HG03460 (cell line): ENCODE data around the gene AJM1.
A peak's percentile ranks its signal among the peaks of the same experiment; 100 is the strongest.
"Not testable (repeated sequence)": the region's sequence is repeated elsewhere in the genome, so short reads cannot be mapped to it uniquely, and the experiment has no call there.

ENCODE experiments used
- ATAC-seq: cut with Tn5 transposase; IDR thresholded peaks from one replicate; pipeline ENCODE4 v1.9.1; 2021; ENCODE audit not compliant: unreplicated experiment

Gene AJM1

DNA sequence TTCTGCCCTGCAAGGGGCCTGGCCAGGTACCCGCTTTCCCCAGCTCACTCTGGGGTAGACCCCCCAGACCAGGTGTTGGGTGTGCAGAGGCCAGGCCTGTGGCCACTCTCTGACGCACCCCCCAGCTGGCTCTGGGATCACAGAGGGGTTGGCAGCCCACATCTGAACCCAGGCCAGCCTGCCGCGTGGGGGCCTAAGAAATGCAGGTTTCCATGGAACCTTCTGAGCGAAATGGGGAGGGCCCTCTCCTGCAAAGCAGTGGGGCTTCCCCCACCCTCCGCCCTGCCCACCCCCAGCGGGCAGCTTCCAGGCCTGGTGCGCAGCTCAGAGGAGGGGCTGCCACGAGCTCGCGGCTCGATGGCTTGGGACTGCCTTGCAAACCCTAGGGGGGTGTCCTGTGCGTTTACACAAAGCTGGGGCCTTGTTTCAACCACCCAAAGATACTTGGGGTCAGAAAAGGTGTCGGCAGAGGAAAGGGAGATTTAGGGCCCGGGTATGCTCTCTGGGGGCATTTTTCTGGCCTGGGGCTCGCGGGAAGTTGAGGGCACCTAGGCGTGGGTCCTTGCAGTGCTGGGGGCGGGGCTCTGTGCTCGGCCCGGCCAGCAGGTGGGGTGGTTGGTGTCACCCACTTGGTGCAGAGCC lies 1.0 kb downstream of the AJM1 start:
- ATAC-seq = not testable (repeated sequence)

DNA sequence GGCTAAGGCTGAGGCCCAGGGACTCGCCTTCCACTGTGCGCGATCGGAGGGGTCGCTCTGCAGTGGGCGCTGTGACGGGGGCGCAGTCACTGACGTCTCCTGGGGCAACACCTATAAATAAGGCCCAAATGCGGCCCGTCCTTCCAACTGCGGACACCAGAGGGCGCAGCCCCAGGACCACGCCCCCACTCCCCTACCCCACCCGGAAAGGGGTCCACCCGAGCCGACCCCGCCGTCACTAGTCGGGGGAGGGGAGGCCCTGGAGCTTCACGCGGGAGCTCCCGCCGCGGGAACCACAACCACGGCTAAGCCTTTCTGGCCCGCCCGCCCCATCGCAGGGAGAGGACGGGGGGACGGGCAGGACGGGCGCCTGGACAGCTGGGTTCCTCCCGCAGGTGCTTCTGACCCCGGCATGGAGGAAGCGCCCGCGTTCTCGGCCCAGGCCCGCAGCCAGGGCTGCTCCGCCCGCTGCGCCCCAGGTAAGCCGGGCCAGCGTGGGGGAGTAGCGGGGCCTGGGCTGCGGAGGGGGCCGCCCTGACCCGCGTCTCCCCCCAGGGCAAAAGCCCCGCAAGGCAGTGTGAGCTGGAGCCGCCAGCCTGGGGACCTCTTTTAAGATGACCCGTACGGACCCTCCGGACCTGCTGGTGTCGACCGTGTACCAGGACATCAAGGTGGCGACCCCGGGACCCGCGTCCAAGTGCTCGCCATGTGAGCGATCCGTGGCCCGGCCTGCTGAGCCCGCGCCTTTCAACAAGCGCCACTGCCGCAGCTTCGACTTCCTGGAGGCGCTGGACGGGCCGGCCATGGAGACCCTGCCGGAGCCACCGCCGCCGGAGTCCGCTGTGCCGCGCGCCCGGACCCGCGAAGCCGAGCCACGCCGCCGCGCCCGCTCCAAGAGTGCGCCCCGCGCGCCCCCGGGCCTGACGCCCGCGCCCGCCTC lies 1.8 kb downstream of the AJM1 start:
- not testable (repeated sequence) for ATAC-seq

DNA sequence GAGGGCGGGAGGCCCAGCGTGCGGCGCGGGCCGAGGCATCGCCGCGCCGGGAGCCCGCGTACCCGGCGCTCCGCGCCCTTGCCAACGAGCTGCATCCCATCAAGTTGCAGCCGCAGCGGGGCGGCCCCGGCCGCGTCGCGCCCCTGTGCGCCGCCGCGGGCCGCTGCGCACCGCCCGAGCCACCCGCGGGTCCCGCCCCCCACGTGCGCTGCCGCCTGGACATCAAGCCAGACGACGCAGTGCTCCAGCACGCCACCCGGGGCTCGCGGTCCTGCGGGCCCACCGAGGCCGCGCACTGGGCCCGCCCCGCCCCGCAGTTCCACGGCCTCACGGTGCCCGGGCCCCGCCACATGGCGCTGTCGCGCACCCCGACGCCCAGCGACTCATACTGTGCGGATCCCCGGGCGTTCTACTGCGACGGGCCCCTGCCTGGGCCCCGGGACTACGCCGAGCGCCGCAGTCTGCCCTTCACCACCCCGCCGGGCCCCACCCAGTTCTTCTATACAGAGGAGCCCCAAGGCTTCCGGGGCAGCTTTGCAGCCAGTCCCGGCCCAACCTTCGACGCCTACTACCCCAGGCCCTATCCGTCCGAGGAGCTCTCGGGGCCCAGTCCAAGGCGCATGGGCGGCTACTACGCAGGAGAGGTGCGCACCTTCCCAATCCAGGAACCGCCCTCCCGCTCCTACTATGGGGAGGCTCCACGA lies 2.6 kb downstream of the AJM1 start:
- ATAC-seq = no peak

GRCh38 chr9:136845465-136846260 lies 3.4 kb downstream of the AJM1 start:
- no peak for ATAC-seq

DNA sequence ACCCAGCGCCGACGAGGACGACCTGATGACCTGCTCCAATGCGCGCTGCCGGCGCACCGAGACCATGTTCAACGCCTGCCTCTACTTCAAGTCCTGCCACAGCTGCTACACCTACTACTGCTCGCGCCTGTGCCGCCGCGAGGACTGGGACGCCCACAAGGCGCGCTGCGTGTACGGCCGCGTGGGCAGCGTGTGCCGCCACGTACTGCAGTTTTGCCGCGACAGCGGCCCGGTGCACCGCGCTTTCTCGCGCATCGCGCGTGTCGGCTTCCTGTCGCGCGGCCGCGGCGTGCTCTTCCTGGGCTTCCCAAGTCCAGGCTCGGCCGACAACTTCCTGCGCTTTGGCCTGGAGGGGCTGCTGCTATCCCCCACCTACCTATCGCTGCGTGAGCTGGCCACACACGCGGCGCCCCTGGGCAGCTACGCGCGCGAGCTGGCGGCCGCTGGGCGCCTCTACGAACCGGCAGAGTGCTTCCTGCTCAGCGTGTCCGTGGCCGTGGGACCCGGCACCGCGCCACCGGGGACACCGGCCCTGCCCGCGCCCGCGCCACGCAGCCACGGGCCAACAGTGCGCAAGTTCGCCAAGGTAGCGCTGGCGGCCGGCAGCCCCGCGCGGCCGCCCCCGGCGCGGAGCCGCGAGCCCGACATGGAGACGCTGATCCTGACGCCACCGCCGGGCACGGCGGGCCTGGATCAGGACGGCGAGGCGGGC lies 4.3 kb downstream of the AJM1 start:
- ATAC-seq = no peak

DNA sequence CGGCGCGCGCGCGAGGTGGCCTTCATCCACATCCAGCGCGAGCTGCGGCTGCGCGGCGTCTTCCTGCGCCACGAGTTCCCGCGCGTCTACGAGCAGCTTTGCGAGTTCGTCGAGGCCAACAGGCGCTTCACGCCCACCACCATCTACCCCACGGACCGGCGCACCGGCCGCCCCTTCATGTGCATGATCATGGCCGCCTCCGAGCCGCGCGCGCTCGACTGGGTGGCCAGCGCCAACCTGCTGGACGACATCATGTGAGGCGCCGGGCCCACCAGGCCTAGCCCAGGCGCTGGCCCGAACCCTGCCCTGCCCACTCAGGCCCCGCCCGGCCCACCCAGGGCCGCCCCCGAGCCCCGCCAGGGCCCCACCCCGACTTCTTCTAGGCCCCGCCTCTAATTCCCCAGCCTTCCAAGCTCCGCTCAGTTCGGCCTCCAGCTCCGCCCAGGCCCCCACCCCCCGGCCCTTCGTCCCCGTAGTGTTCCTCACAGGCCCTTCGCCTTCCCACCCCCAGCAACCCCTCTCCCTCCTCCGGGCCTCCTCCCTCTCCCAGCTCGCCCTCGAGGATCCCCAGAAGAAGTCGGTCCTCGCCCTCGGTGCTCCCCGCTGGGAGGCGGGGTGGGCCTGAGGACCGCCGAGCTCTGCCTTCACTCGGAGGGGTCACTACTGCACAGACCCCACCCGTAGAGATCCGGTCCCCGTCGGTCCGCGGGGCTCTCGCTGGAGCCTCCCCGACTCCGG lies 5.0 kb downstream of the AJM1 start:
- ATAC-seq = no peak

- peak; percentile 30 for ATAC-seq
Measured at GRCh38 chr9:136847826-136848392, 5.6 kb downstream of the AJM1 start.

DNA sequence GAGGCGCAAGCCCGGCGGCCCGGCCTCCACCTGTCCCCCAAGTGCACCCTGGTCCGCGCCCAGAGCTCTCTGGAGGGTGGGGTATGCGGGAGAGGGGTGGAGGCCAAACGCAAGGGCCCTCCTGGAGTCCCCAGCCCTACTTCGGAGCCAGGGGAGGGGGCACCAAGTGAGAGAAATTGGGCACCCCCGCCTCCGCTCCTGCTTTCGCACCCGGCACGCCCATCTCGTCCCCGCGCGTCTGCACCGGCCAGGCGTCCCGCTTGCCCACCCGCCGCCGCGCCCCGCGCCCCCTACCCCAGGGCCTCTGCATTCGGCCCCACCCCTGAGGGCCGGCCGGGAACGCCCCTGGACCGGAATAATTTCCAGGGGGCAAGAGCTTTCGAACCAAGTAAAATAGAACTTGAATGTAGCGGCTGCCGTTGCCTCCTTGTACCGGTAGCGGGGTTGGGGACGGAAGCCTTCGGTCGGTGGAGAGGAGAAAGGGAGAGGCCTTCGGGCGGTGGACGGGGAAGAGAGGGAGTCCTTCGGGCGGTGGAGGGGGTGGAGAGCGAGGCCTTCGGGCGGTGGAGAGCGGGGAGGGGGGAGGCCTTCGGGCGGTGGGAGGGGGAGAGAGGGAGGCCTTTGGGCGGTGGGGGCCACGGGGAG lies 6.2 kb downstream of the AJM1 start:
- ATAC-seq = no peak

DNA sequence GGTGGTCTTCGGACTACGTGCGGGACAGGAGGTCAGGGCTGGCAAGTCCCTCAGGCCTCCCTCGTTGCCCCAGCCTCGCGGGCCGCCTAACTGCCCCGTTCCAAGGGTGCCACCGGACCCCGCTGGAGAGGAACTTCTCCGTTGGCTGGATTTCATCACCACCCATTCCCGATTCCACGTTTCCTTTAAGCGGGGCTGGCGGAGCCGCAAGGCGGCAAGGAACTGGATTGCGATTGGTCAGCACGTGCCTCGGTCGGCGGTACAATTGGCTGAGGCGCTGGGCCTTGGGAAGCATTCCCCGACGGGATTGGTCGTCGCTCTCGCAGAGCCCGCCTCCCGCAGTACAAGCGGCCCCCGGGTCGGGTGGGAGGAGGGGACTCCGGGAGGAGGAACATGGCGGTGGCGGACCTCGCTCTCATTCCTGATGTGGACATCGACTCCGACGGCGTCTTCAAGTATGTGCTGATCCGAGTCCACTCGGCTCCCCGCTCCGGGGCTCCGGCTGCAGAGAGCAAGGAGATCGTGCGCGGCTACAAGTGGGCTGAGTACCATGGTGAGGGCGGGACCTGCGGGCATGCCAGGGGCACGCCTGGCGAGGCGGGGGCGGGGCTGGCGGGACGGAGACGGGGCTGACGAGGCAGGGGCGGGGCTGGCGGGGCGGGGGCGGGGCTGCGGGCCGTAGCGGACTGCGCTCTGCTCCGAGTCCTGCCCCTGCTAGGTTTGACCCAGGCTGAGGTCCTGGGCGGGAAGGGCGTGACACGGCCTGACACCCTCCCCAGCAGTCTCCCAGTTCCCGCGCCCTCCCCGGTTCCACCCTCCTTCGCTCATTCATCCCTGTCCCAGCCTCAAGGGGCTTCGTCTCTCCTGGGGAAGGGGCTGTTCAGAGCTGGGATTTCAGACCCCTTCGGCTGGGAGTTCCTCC lies 7.0 kb downstream of the AJM1 start, which contains the start of gene PHPT1:
PHPT1 (plus strand) TSS at position 372 of the 922 bp plus-strand sequence; CDS start at position 394, 22 bp downstream.
- ATAC-seq = peak; percentile 75

GRCh38 chr9:136849960-136850865 lies 7.9 kb downstream of the AJM1 start:
- ATAC-seq = no peak

DNA sequence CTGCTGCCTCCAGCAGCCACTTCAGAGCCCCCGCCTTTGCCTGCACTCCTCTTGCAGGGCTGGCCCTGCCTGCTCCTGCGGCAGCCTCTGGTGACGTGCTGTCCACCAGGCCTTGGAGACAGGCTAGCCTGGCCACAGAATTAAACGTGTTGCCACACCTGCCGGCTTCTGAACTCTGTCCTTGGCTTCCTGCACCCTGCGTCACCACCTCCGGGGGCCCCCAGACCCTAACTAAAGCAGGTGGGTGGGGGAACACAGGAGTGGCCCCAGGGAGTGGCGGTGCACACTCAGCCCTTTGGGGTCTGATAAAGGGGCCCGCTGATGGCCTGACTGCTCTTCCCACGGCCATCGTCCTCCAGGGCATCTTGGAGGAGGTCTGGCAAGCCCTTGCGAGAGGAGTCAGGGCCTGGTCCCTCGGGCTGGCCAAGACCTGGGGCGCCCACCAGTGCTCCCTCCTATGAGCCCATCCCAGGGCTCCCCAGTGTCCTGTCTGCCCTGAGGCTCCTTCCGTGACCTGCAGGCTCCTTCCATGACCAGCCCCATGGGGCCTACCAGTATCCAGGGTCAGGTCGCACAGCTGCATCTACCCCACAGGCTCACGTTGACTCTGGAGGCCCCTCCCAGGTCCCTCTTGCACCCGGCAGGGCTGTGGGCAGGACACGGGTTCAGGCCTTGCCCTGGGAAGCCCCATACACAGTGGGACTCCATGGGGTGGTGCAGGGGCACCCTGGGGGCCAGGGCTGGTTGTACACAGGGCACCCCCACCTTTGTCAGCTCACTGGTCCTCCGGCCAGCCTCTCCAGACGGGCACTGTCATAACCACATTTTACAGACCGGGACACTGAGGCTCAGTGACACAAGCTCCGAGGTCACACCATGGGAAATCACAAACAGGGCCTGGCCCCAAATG lies 8.8 kb downstream of the AJM1 start:
- no peak for ATAC-seq

DNA sequence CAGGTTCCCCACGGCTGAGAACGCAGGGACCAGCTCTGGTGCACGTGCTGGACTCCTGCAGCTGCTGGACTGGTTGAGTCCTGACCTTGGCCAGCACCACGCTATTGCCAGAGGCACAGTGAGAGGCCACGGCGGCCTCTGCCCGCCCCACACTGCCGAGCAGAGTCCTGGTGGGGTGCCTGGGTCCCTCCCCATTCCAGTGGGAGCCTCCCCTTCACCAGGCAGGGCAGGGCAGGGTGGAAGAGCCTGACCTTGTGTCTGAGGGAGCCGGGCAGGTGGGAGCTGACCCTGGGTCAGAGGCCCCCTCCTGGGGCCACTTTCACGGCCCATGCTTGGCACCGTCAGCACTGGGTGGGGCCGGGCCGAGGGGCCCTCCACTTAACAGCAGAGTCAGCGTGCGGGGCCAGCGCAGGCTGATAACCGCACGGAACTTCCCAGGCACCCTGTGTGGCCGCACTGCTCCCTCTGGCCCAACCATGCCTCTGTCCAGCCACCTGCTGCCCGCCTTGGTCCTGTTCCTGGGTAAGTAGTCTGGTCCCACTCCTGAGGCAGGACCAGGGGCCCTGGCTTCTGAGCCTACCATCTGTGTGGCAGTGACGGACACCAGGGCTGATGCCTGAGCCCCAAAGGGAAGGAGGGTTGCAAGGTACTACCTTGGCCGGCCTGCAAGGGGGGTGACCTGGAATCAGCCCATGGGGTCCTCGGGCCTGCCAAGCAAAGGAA lies 9.8 kb downstream of the AJM1 start, which contains the start of gene MAMDC4:
MAMDC4 (plus strand) TSS at position 406 of the 723 bp plus-strand sequence; CDS start at position 477, 71 bp downstream.
- ATAC-seq = no peak

- no peak for ATAC-seq
Measured at GRCh38 chr9:136852664-136853595, 10.7 kb downstream of the AJM1 start.
